GM12878 (cell line): ENCODE data around the gene CELSR2. TPM values are rescaled to one million over a fixed set of nuclear protein-coding genes. Genes with fewer than 3 reads are reported as not detected.

Source experiments
- ATAC-seq: fragments of 200-7000 bp; cut with Tn5 transposase; 3 replicates; pipeline ENCODE4 v1.9.1; 2020; ENCODE audit warnings: mild to moderate bottlenecking, moderate library complexity
- BruUV-seq: library from RNA; stranded (reverse); fragments of 400-500 nt; replicated peaks from 2 replicates; lab custom pipeline; 2021; lab: Mats Ljungman, UMichigan
- CTCF ChIA-PET: fragments of 300-600 bp; sonication (Branson Sonifier 250); formaldehyde crosslinking; extraction: SDS; loops from one replicate; lab custom pipeline; 2021; ENCODE audit warnings: inconsistent platforms; lab: Yijun Ruan, JAX
- POLR2A ChIA-PET: fragments of 350-600 bp; formaldehyde crosslinking; extraction: SDS; loops from one replicate; lab custom pipeline; 2021; ENCODE audit warnings: inconsistent platforms; lab: Charles Lee
- RAD21 ChIA-PET: fragments of 300-600 bp; sonication (Branson Sonifier 250); formaldehyde crosslinking; loops from one replicate; lab custom pipeline; 2023; ENCODE audit warnings: antibody characterized with exemption; ENCODE audit not compliant: unreplicated experiment; lab: Charles Lee
- SMC1A ChIA-PET: fragments of 300-600 bp; sonication (Branson Sonifier 250); formaldehyde crosslinking; loops from one replicate; lab custom pipeline; 2023; ENCODE audit not compliant: unreplicated experiment, uncharacterized antibody; lab: Charles Lee
- DNase-seq: peaks from one replicate; pipeline ENCODE4 v3.0.0-alpha.2; 2011; ENCODE audit warnings: low read depth, low spot score
- FAIRE-seq: peaks from 3 replicates; lab custom pipeline; 2011; peaks lifted over from hg19 to GRCh38; lab: Jason Lieb, UNC
- H2AFZ ChIP-seq: 2 replicates; pipeline ENCODE4 v1.6.0; 2011; ENCODE audit warnings: low read depth, low read length, control low read depth; ENCODE audit not compliant: control insufficient read depth
- H3K27ac ChIP-seq: 2 replicates; pipeline ENCODE4 v1.5.1; 2011; ENCODE audit warnings: control low read depth; ENCODE audit not compliant: control insufficient read depth, insufficient read depth
- H3K27me3 ChIP-seq, 2 experiments: replicated peaks in 1 of 2; 2 replicates each; pipeline versions ENCODE4 v1.6.0 to v1.6.1; 2011; ENCODE audit warnings: low read length in 1 of 2; ENCODE audit not compliant: control insufficient read depth in 2 of 2, insufficient read depth in 2 of 2
- H3K36me3 ChIP-seq, 2 experiments: 2 replicates each; pipeline ENCODE4 v1.5.1; 2011; ENCODE audit warnings: low read length in 1 of 2; ENCODE audit not compliant: control insufficient read depth in 2 of 2, insufficient read depth in 2 of 2
- H3K4me1 ChIP-seq: 2 replicates; pipeline ENCODE4 v1.6.1; 2011; ENCODE audit warnings: mild to moderate bottlenecking, low read length, moderate library complexity, mixed read lengths; ENCODE audit not compliant: control insufficient read depth, insufficient read depth
- H3K4me2 ChIP-seq: 2 replicates; pipeline ENCODE4 v1.6.0; 2011; ENCODE audit warnings: control low read depth; ENCODE audit not compliant: control insufficient read depth, insufficient read depth
- H3K4me3 ChIP-seq: fragments of 200-600 bp; sonication (generic); 2 replicates; pipeline ENCODE4 v1.5.1; 2016
- H3K79me2 ChIP-seq: 2 replicates; pipeline ENCODE4 v1.6.0; 2011; ENCODE audit warnings: low read length; ENCODE audit not compliant: control insufficient read depth, insufficient read depth
- H3K9ac ChIP-seq: 2 replicates; pipeline ENCODE4 v1.8.0; 2011; ENCODE audit warnings: low read length, control low read depth, mixed read lengths; ENCODE audit not compliant: control insufficient read depth, insufficient read depth
- H3K9me3 ChIP-seq: replicated peaks from 3 replicates; pipeline ENCODE4 v1.5.1; 2011; ENCODE audit warnings: mild to moderate bottlenecking, low read length; ENCODE audit not compliant: control insufficient read depth, insufficient read depth
- H4K20me1 ChIP-seq: 2 replicates; pipeline ENCODE4 v1.6.0; 2011; ENCODE audit not compliant: control insufficient read depth, insufficient read depth
- BACH1 ChIP-seq: fragments of 450-650 bp; IDR thresholded peaks from 2 replicates; pipeline ENCODE4 v1.6.1; 2017; ENCODE audit warnings: mild to moderate bottlenecking, borderline replicate concordance
- CEBPB ChIP-seq, 2 experiments: fragments of 150-350 bp in 1 of 2; IDR thresholded peaks; 2 replicates each; pipeline ENCODE4 v1.6.1; 2012 to 2014; ENCODE audit warnings: low read depth in 2 of 2, low read length in 2 of 2, borderline replicate concordance in 1 of 2, inconsistent platforms in 1 of 2
- CTCF ChIP-seq, 3 experiments: IDR thresholded peaks in 2 of 3; conservative IDR thresholded peaks in 1 of 3; 2 replicates each; pipeline ENCODE4 v1.5.1; 2011; ENCODE audit warnings: low read depth in 3 of 3, low read length in 3 of 3, mild to moderate bottlenecking in 3 of 3, control low read depth in 2 of 3, moderate library complexity in 2 of 3, inconsistent platforms in 1 of 3, mixed read lengths in 1 of 3; ENCODE audit not compliant: control insufficient read depth in 2 of 3, insufficient read depth in 1 of 3; ENCODE audit errors: extremely low read depth in 1 of 3
- IKZF1 ChIP-seq: fragments of 450-650 bp; conservative IDR thresholded peaks from 2 replicates; pipeline ENCODE4 v1.6.1; 2017; ENCODE audit warnings: antibody characterized with exemption, mild to moderate bottlenecking
- MEF2A ChIP-seq: IDR thresholded peaks from 2 replicates; pipeline ENCODE4 v1.6.1; 2011; ENCODE audit warnings: low read depth, mild to moderate bottlenecking, low read length, moderate library complexity; ENCODE audit not compliant: insufficient read depth
- NFIC ChIP-seq: IDR thresholded peaks from 2 replicates; pipeline ENCODE4 v1.6.1; 2012; ENCODE audit warnings: low read depth, mild to moderate bottlenecking, inconsistent platforms, low read length, moderate library complexity
- REST ChIP-seq: IDR thresholded peaks from 2 replicates; pipeline ENCODE4 v1.6.1; 2012; ENCODE audit warnings: mild to moderate bottlenecking, low read depth, low read length
- SIN3A ChIP-seq: IDR thresholded peaks from 2 replicates; pipeline ENCODE4 v1.6.1; 2012; ENCODE audit warnings: low read depth, low read length, improper control_type of control experiment
- SMAD1 ChIP-seq: fragments of 450-650 bp; IDR thresholded peaks from 2 replicates; pipeline ENCODE4 v1.6.1; 2018; ENCODE audit warnings: mild to moderate bottlenecking, low read depth; ENCODE audit not compliant: partially characterized antibody
- WGBS: methylation state at CpG from one replicate; pipeline ENCODE4 v1.1.6; 2016; ENCODE audit warnings: low lambda C conversion rate; ENCODE audit not compliant: insufficient replicate concordance, insufficient coverage; ENCODE audit errors: missing lambda C conversion rate; 5-methylcytosine and 5-hydroxymethylcytosine counted together
- in situ Hi-C: fragments of 300-500 bp; cut with MboI; formaldehyde crosslinking; loops from 9 replicates; pipeline ENCODE4 v1.14.3; 2018; ENCODE audit warnings: mixed read lengths
- intact Hi-C: fragments of 100-400 bp; cut with micrococcal nuclease; formaldehyde crosslinking; loops from one replicate; pipeline ENCODE4 v1.14.2; 2022; ENCODE audit not compliant: unreplicated experiment
- polyA plus RNA-seq, 11 experiments: library from polyadenylated mRNA; depleted of rRNA in 4 of 11; unstranded in 6 of 11; stranded (reverse) in 5 of 11; fragments of >200 nt; fragmentation: Nextera tagmentation in 4 of 11; fragmentation: Illumina TruSeq in 1 of 11; extraction: Ambion mirVana in 4 of 11; extraction: Trizol in 1 of 11; gene quantifications; 1 replicate in 1 of 11; 2 replicates in 10 of 11; pipeline versions ENCODE4 v1.2.1 to v1.2.3, GENCODE V29; 2011 to 2016; ENCODE audit warnings: inconsistent platforms in 2 of 11, missing spikeins in 2 of 11, low read depth in 1 of 11
- total RNA-seq, 4 experiments: library from RNA; depleted of rRNA in 3 of 4; stranded (reverse); fragments of >200 nt in 3 of 4; fragmentation: Illumina TruSeq in 1 of 4; extraction: Trizol in 1 of 4; gene quantifications; 2 replicates each; pipeline versions ENCODE4 v1.2.1 to v1.2.3, GENCODE V29; 2013 to 2021

CELSR2 gene
- total and polyA plus RNA-seq, 10 of the 15 experiments (the other 5 are each of a cell fraction or from before 2014, with no cell fraction given) = under 0.01 to 0.15 (median 0.04) TPM; not detected in 2

- no peaks in the 10 kb centered on the region for H3K4me1 ChIP-seq
- peaks cover 2 to 4% of the 10 kb centered on the region in 2 experiments; a peak in 3 of 4 replicates for H3K27me3 ChIP-seq
- H3K9me3 ChIP-seq = no peaks in the 10 kb centered on the region
- ChIA-PET SMC1A (interaction anchor here (1.2 kb wide), 1 partner anchor 62 kb away, joined by 3 read pairs; no protein-coding TSS in a partner anchor), RAD21 (no interaction called here), POLR2A (interaction anchor here (0.8 kb wide), 1 partner anchor 275 kb away, joined by 3 read pairs; no protein-coding TSS in a partner anchor), CTCF (interaction anchor here (1.1 to 1.6 kb wide), 4 partner anchors 9 to 278 kb away, joined by 3 to 11 read pairs (median 3); no protein-coding TSS in a partner anchor)
- H3K9ac ChIP-seq = no peak overlapping the region
- no peak overlapping the region for H3K4me3 ChIP-seq
- 34% methylated on average over 9 of the region's 9 CpGs for WGBS
- H3K4me2 ChIP-seq = no peak overlapping the region
- no peaks in the 10 kb centered on the region for H4K20me1 ChIP-seq
- BruUV-seq = no TSS peak
- TF ChIP-seq REST (no peak), SIN3A (no peak), NFIC (no peak), MEF2A (no peak), BACH1 (no peak), IKZF1 (no peak), CTCF (IDR thresholded peaks at IDR 0.05 in 2 of 3, conservative IDR thresholded peaks at IDR 0.05 in 1 of 3; ENCODE audit: control insufficient read depth in 2 of 3, extremely low read depth in 1 of 3, insufficient read depth in 1 of 3, low read depth in 3 of 3, low read length in 3 of 3) (no peak), SMAD1 (no peak), CEBPB (IDR thresholded peaks at IDR 0.05; ENCODE audit: borderline replicate concordance in 1 of 2, low read depth in 2 of 2, low read length in 2 of 2) (no peak)
- H3K79me2 ChIP-seq = no peaks in the 10 kb centered on the region
- DNase-seq (no peak), FAIRE-seq (no peak), ATAC-seq (no peak; the same call in 1 of the 3 replicates)
- no peak overlapping the region for H3K27ac ChIP-seq
- H3K36me3 ChIP-seq = no peaks in the 10 kb centered on the region
- in situ Hi-C loops = no loop called here
- intact Hi-C loops = no loop called here
- no peak overlapping the region for H2AFZ ChIP-seq
Observed at GRCh38 chr1:109253803-109254620, 4.7 kb downstream of the CELSR2 start.
